Measurements from ENCODE around the gene HSPA13. TPM values are rescaled to one million over a fixed set of nuclear protein-coding genes. Genes with fewer than 3 reads are reported as not detected.

The HSPA13 gene
- polyA plus RNA-seq, 1 of the 3 experiments (the other 2 are of a cell fraction) = 10.5 TPM

- H3K4me1 ChIP-seq (ENCODE audit: control insufficient read depth in 1 of 2, insufficient read depth in 2 of 2, low read depth in 1 of 2, low read length in 1 of 2) = no peaks in the 10 kb centered on the region
These were observed 18.3 kb upstream of the HSPA13 start for GRCh38 chr21:14401217-14401616.

GRCh38 chr21:14388282-14388681, 5.3 kb upstream of the HSPA13 start:
- Histone ChIP-seq H3K27ac (ENCODE audit: low read depth in 2 of 2, low read length in 1 of 2) (no peak overlapping the region), H3K9me2 (no peaks in the 10 kb centered on the region; the same call in 1 of the 2 replicates), H3F3A (replicated peaks; ENCODE audit: insufficient read depth) (no peaks in the 10 kb centered on the region), H3K36me3 (replicated peaks in 1 of 2; ENCODE audit: control insufficient read depth in 1 of 2, insufficient read depth in 2 of 2, low read length in 1 of 2) (no peaks in the 10 kb centered on the region), H3K9ac (no peak overlapping the region), H3K9me3 (no peaks in the 10 kb centered on the region), H4K20me1 (ENCODE audit: insufficient read depth) (no peaks in the 10 kb centered on the region), H3K4me3 (ENCODE audit: low read depth in 2 of 2, low read length in 1 of 2) (no peak overlapping the region), H3K79me2 (ENCODE audit: insufficient read depth) (no peaks in the 10 kb centered on the region), H2AFZ (ENCODE audit: low read depth) (no peak overlapping the region), H3K4me1 (ENCODE audit: control insufficient read depth in 1 of 2, insufficient read depth in 2 of 2, low read depth in 1 of 2, low read length in 1 of 2) (peaks cover 0 to 2% of the 10 kb centered on the region in 2 experiments; a peak in 2 of 4 replicates), H3K27me3 (ENCODE audit: insufficient read depth) (no peaks in the 10 kb centered on the region), H3K4me2 (no peak overlapping the region)
- WGBS (ENCODE audit: low lambda C conversion rate) = 46% methylated on average over 2 of the region's 2 CpGs
- TF ChIP-seq RFX5 (IDR thresholded peaks at IDR 0.05; ENCODE audit: low read length) = no peak
- TF ChIP-seq NFIC (IDR thresholded peaks at IDR 0.05; ENCODE audit: borderline replicate concordance) = no peak
- TF ChIP-seq POLR2AphosphoS5 (IDR thresholded peaks at IDR 0.05; ENCODE audit: low read depth, low read length) = no peak
- TF ChIP-seq MEF2A (IDR thresholded peaks at IDR 0.05; ENCODE audit: borderline replicate concordance, low read depth) = no peak
- ChIA-PET POLR2A (no interaction called here), CTCF (no interaction called here)
- DNase-seq = no peak

More at GRCh38 chr21:14401217-14401616, 18.3 kb upstream of the HSPA13 start:
- no peaks in the 10 kb centered on the region for H3K36me3 ChIP-seq (replicated peaks in 1 of 2; ENCODE audit: control insufficient read depth in 1 of 2, insufficient read depth in 2 of 2, low read length in 1 of 2)
- H3K79me2 ChIP-seq (ENCODE audit: insufficient read depth) = no peaks in the 10 kb centered on the region
- H3K4me2 ChIP-seq = no peak overlapping the region
- H3F3A ChIP-seq (replicated peaks; ENCODE audit: insufficient read depth) = no peaks in the 10 kb centered on the region
- DNase-seq = no peak
- no peak overlapping the region for H2AFZ ChIP-seq (ENCODE audit: low read depth)
- no peak overlapping the region for H3K4me3 ChIP-seq (ENCODE audit: low read depth in 2 of 2, low read length in 1 of 2)
- H4K20me1 ChIP-seq (ENCODE audit: insufficient read depth) = no peaks in the 10 kb centered on the region
- POLR2A ChIA-PET = no interaction called here
- H3K27me3 ChIP-seq (ENCODE audit: insufficient read depth) = no peaks in the 10 kb centered on the region
- 0% methylated on average over 1 of the region's 1 CpG for WGBS (ENCODE audit: low lambda C conversion rate)
- no peak overlapping the region for H3K27ac ChIP-seq (ENCODE audit: low read depth in 2 of 2, low read length in 1 of 2)
- H3K9me2 ChIP-seq = no peaks in the 10 kb centered on the region
- CTCF ChIA-PET = interaction anchor here (1.2 kb wide), 1 partner anchor 326 kb away, joined by 3 read pairs; no protein-coding TSS in a partner anchor
- no peak for TF ChIP-seq RXRA (IDR thresholded peaks at IDR 0.05; ENCODE audit: borderline replicate concordance, low read depth)
- H3K9ac ChIP-seq = no peak overlapping the region
- no peaks in the 10 kb centered on the region for H3K9me3 ChIP-seq

- TF ChIP-seq YY1 (IDR thresholded peaks at IDR 0.05; ENCODE audit: low read depth) (no peak), RXRA (IDR thresholded peaks at IDR 0.05; ENCODE audit: borderline replicate concordance, low read depth) (no peak), USF1 (IDR thresholded peaks at IDR 0.05; ENCODE audit: borderline replicate concordance, low read depth) (no peak), USF2 (IDR thresholded peaks at IDR 0.05; ENCODE audit: borderline replicate concordance, low read depth, low read length) (no peak), IRF3 (IDR thresholded peaks at IDR 0.05; ENCODE audit: low read depth, low read length) (no peak), SIN3A (IDR thresholded peaks at IDR 0.05; ENCODE audit: borderline replicate concordance, low read depth, low read length) (no peak), TCF12 (IDR thresholded peaks at IDR 0.05) (no peak)
- Histone ChIP-seq H3K36me3 (replicated peaks in 1 of 2; ENCODE audit: control insufficient read depth in 1 of 2, insufficient read depth in 2 of 2, low read length in 1 of 2) (peaks cover 4 to 8% of the 10 kb centered on the region in 2 experiments), H3K9me3 (no peaks in the 10 kb centered on the region), H3K27me3 (ENCODE audit: insufficient read depth) (no peaks in the 10 kb centered on the region), H4K20me1 (ENCODE audit: insufficient read depth) (peaks cover 9% of the 10 kb centered on the region), H3K27ac (ENCODE audit: low read depth in 2 of 2, low read length in 1 of 2) (no peak overlapping the region), H3F3A (replicated peaks; ENCODE audit: insufficient read depth) (no peaks in the 10 kb centered on the region), H3K4me2 (peak overlapping the region; percentile 82; the same call in 1 of the 2 replicates), H3K9ac (no peak overlapping the region), H3K79me2 (ENCODE audit: insufficient read depth) (peaks cover 34% of the 10 kb centered on the region), H3K4me1 (ENCODE audit: control insufficient read depth in 1 of 2, insufficient read depth in 2 of 2, low read depth in 1 of 2, low read length in 1 of 2) (peaks cover 0 to 12% of the 10 kb centered on the region in 2 experiments; a peak in 3 of 4 replicates), H2AFZ (ENCODE audit: low read depth) (peak overlapping the region; percentile 84), H3K4me3 (ENCODE audit: low read depth in 2 of 2, low read length in 1 of 2) (peak overlapping the region in 1 of 2 experiments; percentile 97; a peak in 1 of 4 replicates), H3K9me2 (no peaks in the 10 kb centered on the region)
- no peak for DNase-seq
- ChIA-PET CTCF (no interaction called here), POLR2A (no interaction called here)
- 86% methylated on average over 2 of the region's 2 CpGs for WGBS (ENCODE audit: low lambda C conversion rate)
These were observed 1.5 kb upstream of the HSPA13 start for GRCh38 chr21:14384453-14384852.
